ACHN (cell line): ENCODE measurements around the gene ABLIM2.

ENCODE experiments used
- DNase-seq: peaks from one replicate; pipeline ENCODE4 v3.0.0-alpha.2; 2015
- in situ Hi-C: cut with HindIII; loops from 2 replicates; pipeline ENCODE4 v1.10.0; 2017; ENCODE audit warnings: low sequenced_read_pairs, low pct_ligation_motif_present, low pct_unique_long_range_greater_than_20kb

The ABLIM2 gene

DNA sequence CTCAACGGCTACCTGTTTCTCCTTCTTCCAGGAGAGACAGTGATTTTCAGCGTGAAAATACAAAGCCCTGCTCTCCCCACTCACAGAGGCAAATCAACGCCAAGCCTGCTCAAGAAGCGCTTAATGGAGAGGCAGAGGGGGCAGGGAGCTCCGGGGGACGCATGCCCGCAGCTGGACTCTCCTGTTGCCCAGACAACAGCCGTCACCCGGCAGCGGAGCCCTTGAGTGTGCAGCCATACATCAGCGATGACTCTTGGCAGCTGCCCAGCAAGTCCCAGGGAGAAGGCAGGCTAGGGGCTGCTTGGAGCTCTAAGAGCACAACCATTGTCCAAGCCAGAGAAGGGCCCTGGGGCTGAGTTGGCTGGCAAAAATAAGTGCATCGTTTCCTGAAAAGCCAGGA, 148.0 kb downstream of the ABLIM2 start:
- no peak for DNase-seq
- in situ Hi-C loops = no loop called here

- in situ Hi-C loops = no loop called here
- no peak for DNase-seq
Measured at GRCh38 chr4:8009710-8010511, 148.7 kb downstream of the ABLIM2 start.

DNA sequence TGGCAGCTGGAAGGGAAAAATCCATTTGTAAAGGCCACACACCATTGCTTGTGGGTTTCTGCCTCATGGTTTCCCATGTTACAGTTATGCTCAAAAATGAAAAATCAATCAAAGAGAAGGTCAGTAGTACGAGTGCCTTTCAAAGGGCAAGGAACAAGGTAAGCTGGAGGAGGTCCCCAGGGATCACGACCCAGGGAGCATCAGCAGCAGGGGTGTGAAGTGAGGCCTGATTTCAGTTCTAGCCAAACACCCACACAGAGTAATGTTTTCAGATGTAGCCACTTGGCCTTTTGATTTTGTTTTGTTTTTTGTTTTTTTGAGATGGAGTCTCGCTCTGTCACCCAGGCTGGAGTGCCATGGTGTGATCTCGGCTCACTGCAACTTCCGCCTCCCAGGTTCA, 149.5 kb downstream of the ABLIM2 start:
- in situ Hi-C loops = no loop called here

DNA sequence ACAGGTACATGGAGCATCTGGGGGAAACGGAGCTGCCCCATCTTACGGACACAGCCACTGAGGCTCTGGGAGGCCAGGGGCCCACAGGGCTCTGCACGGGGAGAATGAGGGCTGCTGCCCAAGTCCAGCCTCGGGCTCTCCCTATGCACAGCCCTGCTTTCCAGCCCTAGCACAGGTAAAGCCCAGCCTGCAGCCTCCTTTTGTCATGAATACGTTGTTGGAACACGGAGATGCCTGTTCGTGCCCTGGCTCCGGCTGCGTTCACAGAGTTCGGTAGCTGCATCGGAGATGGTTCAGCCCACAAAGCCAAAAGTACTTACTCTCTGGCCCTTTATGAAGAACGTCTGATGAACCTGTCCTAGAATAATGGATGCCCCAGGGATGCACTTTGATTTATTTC, 150.2 kb downstream of the ABLIM2 start:
- in situ Hi-C loops = no loop called here
- no peak for DNase-seq

More for the DNA sequence above, 149.5 kb downstream of the ABLIM2 start:
- DNase-seq = no peak

- in situ Hi-C loops = no loop called here
Measured at GRCh38 chr4:8007581-8007980, 151.0 kb downstream of the ABLIM2 start.

GRCh38 chr4:8006471-8006870, 152.1 kb downstream of the ABLIM2 start:
- DNase-seq = no peak
- in situ Hi-C loops = no loop called here

More at GRCh38 chr4:8007581-8007980, 151.0 kb downstream of the ABLIM2 start:
- no peak for DNase-seq

- in situ Hi-C loops = no loop called here
- DNase-seq = no peak
Measured at GRCh38 chr4:8005814-8006215, 152.8 kb downstream of the ABLIM2 start.

DNA sequence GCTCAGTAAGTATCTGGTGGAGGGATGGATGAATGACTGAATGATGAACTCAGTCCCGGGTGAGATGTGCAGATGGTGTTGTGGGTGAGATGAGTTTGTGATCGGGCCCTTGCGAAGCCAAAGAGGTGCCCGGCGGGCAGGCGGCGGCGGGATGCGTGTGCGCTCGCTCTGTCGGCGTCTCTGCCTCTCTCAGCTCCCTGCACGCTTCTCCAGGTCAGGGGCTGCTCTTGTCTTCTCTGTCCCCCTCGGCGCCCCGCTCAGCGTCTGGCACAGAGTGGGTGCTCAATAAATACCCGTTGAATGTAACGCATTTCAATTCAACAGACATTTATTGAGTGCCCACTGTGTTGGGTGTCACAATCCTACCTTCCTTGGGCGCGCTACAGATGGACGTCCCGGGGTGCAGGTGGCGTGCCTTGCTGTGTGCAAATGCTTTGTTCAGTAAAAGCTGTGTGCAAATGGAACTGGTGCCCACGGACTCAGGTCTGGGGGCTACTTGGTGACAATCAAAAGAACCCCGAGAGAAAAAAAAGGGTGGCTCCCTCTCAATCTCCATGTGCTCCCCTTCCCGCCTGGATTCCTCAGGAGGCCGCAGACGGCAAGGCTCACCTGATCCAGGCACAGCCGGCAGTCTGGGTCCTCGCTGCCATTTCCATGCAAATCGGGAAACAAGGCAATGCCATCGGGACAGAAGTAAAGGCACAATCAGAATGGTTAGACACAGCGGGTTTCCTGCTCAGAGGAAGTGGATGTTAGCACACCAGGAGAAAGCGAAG, 153.4 kb downstream of the ABLIM2 start:
- in situ Hi-C loops = no loop called here
- DNase-seq = no peak

DNA sequence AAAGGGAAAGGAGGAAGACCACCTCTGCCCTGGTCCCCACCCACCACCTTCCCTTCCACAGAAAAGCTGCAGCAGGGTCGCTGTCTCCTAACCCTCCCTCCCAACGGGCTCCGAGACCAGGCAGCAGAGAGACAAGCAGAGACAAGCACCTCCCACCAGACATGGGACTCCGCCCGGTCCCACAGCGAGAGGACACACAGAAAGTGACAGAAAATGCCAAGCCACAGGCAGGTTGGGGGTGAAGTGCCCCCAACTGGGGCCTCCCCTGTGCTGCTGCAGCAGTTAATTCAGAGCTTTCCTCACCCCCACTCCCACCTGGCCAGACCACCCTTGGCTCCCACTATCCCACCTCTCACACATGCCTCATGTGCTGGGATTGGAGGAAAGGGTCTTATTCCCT, 154.5 kb downstream of the ABLIM2 start:
- no peak for DNase-seq
- in situ Hi-C loops = no loop called here

DNA sequence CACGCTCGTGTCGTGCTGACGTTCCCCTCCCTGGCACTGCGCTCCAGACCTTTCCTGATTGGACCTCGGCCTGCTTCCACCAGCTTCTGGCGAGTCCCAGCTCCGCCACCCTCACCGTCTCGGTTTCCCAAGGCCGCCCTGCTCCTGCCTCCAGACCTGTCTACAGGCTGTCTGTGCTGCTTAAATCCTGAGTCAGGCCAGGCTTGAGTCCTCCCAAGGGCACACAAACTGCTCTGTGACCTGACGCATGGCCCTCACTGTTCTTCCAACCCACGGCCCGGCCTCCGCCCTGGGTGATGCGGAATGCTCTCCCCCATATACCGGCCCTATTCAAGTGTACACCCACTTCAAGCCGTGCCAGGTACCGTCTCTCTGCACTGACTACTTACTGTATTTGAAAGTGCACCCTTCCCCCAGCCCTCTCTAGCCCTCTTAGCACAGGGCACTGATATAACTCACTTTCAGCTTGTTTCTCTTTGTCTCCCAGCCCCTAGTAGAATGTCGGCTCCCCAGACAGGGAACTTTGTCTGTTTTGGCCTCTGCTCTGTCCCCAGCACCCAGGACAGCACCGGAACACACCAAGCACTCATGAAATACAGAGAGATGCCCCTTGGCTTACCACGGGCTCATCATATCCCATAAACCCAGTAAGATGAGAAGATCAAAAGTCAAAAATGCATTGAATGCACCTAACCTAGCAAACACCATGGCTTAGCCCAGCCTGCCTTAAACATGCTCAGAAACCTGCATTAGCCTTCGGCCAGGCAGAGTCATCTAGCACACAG, 155.9 kb downstream of the ABLIM2 start:
- in situ Hi-C loops = no loop called here
- DNase-seq = no peak

DNA sequence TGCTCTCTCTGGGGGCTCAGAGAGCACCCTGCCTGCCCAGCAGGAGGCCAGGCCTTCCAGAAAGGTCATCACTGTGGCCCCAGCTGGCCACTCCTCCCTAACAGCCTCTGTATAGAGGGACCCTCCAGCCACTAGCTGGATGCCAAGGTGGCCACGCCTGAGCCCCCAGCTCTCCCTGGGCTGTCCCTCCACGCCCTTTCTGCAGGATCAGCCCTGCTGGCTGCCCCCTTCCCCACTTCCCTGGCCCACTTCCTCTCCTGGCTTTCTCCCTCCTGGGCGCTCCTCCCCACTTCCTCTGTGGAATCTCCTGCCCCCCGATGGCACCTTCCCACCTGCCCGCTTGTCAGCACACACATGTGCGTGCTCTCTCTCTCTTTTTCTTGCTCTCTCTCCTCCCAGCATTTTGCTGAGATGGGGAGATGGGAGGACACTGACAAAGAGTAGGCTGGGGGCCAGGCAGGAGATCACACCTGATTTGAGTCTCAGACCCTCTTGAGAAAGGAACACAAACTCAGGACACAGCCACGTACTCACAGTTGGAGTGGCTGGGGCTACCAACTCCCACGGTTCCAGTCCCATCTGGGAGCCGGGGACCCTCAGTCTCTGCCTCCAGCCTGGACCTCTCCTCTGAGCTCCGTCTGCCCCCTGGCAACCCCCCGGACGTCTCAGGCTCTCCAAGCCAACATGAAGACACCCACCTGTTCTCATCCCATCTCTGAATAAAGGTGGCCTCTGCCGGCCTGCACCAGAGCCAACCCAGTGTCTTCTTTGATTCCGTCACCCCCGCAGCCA, 156.9 kb downstream of the ABLIM2 start:
- DNase-seq = no peak
- in situ Hi-C loops = no loop called here

- in situ Hi-C loops = no loop called here
- no peak for DNase-seq
Measured at GRCh38 chr4:8000721-8001491, 157.7 kb downstream of the ABLIM2 start.

- in situ Hi-C loops = no loop called here
- DNase-seq = no peak
Measured at GRCh38 chr4:8000247-8000646, 158.4 kb downstream of the ABLIM2 start.

- DNase-seq = no peak
- in situ Hi-C loops = no loop called here
Measured at GRCh38 chr4:7999695-8000094, 158.9 kb downstream of the ABLIM2 start.

- DNase-seq = no peak
- in situ Hi-C loops = no loop called here
Measured at GRCh38 chr4:7999279-7999678, 159.3 kb downstream of the ABLIM2 start.

DNA sequence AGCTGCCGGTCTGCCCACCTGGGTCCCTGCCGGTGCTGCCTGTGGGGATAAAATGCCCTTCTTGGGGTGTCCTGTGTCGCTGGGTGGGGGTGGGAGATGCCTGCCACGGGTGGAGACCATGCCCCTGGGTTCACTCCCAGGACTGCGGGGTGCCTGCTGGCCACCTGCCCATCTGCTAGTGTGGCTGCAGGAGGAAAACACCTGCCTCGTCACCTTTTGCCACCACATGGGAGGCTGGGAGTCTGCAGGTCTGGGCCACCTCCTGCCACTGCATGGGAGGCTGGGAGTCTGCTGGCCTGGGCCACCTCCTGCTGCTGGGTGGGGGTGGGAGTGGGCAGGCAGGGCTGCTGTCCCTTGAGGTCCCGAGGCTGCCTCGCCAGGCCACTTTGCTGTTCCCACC, 160.2 kb downstream of the ABLIM2 start:
- DNase-seq = no peak
- in situ Hi-C loops = no loop called here

DNA sequence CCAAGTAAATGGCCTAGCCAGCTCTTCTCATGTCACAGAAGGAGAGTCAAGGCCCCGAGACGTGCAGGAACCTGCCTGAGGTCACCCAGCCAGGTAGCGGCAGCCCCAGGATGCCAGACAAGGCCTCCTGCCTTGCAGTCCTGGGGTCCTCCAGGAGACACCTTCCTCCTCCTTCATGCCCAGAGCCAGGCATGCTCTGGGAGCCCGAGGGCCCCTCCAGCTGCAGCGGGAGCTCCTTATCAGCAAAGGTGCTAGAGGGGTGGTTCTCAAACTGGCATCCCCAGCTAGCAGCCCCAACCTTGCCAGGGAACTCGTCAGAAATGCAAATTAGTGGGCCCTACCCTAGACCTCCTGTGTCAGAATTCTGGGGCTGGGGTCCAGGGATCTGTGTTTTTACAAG, 162.7 kb downstream of the ABLIM2 start:
- DNase-seq = no peak
- in situ Hi-C loops = no loop called here

- in situ Hi-C loops = no loop called here
Measured at GRCh38 chr4:7995135-7995534, 163.5 kb downstream of the ABLIM2 start.

More at GRCh38 chr4:7995135-7995534, 163.5 kb downstream of the ABLIM2 start:
- no peak for DNase-seq
